GM12872 (cell line): ENCODE data around the gene AQP11.

Experiments used
- TF ChIP-seq, protein P1 (sequence below): IDR thresholded peaks from 3 replicates; pipeline ENCODE4 v1.5.1; 2011; ENCODE audit warnings: low read depth, mild to moderate bottlenecking, low read length, moderate library complexity; ENCODE audit not compliant: insufficient read depth

Gene AQP11, protein sequence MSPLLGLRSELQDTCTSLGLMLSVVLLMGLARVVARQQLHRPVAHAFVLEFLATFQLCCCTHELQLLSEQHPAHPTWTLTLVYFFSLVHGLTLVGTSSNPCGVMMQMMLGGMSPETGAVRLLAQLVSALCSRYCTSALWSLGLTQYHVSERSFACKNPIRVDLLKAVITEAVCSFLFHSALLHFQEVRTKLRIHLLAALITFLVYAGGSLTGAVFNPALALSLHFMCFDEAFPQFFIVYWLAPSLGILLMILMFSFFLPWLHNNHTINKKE

DNA sequence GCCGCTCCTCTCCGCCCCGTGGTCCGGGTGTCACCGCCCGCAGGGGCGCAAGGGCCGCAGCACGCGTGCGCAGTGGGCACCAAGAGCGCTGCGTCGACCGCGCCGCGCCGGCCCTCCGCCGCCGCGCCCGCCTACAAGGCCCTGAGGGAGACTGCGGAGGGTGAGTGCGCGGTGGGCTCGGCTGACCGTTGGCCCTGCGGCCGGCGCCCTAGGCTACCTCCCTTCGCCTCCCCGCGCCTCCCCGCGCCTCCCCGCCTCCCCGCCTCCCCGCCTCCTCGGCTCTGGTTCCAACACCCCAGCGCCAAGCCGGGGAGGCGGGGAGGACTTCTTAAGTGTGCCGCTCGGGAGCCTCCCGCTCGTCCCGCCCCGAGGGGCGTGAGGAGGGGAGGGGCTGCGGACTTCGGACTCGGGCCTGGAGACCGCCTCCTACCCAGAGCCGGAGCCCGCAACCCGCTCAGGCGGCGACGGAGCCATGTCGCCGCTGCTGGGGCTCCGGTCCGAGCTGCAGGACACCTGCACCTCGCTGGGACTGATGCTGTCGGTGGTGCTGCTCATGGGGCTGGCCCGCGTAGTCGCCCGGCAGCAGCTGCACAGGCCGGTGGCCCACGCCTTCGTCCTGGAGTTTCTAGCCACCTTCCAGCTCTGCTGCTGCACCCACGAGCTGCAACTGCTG, at the start of gene AQP11:
AQP11 (plus strand) TSS at position 433 of the 673 bp plus-strand sequence; CDS start at position 473, 40 bp downstream.
- TF ChIP-seq, protein P1, sequence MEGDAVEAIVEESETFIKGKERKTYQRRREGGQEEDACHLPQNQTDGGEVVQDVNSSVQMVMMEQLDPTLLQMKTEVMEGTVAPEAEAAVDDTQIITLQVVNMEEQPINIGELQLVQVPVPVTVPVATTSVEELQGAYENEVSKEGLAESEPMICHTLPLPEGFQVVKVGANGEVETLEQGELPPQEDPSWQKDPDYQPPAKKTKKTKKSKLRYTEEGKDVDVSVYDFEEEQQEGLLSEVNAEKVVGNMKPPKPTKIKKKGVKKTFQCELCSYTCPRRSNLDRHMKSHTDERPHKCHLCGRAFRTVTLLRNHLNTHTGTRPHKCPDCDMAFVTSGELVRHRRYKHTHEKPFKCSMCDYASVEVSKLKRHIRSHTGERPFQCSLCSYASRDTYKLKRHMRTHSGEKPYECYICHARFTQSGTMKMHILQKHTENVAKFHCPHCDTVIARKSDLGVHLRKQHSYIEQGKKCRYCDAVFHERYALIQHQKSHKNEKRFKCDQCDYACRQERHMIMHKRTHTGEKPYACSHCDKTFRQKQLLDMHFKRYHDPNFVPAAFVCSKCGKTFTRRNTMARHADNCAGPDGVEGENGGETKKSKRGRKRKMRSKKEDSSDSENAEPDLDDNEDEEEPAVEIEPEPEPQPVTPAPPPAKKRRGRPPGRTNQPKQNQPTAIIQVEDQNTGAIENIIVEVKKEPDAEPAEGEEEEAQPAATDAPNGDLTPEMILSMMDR, result 0 out of 3 replicates have a peak, but pooled peaks have one; percentile 10

DNA sequence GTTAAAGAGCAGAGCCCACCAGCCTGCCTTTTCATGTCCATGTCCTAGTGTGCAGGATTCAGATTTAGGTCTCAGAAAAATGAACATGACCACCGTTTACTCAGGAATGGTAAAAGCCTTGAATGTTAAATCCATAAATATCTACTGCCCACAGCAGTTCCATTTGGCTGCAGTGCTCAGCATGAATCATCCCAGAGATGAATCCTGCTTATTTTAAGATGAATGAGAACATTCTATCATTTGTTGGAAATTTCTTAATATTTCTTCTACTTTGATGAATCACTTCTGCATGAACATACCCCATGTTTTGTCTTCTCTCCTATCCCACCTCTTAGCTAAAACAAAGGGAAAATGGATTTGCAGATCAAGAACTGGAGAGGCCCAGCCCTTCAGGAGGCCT, 47.5 kb upstream of the AQP11 start:
- TF ChIP-seq, protein P1, result no peak

DNA sequence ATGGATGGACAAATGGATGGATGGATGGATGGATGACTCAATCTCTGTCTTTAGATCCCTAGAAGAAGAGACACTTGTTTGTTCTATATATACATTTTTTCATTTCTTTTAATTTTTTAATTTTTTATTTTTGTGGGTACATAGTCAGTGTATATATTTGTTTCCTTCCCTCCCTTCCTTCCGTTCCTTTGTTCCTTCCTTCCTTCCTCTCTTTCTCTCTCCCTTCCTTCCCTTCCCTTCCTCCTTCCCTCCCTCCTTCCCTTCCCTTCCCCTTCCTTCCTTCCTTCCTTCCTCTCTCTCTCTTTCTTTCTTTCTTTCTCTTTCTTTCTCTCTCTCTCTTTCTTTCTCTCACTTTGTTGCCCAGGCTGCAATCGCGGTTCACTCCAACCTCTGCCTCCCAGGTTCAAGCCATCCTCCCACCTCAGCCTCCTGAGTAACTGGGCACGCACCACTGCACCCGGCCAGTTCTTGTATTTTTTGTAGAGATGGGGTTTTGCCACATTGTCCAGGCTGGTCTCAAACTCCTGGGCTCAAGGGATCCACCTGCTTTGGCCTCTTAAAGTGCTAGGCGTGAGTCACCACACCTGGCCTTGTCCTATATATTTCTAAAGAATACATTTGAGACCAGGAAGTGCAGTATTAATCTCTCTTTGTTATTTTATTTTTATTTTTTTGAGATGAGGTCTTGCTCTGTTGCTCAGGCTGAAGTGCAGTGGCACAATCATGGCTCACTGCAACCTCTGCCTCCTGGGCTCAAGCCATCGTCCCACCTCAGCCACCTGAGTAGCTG, 42.5 kb upstream of the AQP11 start:
- TF ChIP-seq, protein P1, result no peak

DNA sequence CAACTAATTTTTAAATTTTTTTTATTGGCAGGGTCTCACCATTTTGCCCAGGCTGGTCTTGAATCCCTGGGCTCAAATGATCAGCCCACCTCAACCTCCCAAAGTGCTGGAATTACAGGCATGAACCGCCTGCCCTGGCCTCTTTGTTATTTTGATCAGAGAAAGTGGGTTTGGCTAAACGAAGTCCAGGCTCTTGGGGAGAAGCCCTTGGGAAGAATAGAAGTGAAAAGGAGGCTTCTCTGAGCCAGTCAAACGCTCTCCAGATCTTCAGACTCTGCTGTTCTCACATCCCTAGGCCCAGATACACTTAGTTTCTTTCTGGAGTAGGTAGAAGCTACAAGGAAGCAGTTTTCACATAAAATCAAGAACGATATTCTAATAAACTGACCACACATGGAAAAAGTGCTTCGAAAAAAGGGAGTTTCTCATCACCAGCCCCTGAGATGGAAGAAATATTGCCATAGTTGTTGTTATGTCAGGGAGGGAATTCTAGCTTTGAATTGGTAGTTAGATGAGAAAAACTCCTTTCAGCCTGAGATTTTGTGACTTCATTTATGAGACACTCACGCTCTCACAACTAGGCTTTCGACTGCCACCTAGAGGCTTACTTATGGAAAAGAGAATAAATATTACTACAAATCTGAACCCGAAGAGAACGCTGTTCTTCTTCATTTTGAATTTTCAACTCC, 41.7 kb upstream of the AQP11 start:
- TF ChIP-seq, protein P1, result peak; percentile 64

DNA sequence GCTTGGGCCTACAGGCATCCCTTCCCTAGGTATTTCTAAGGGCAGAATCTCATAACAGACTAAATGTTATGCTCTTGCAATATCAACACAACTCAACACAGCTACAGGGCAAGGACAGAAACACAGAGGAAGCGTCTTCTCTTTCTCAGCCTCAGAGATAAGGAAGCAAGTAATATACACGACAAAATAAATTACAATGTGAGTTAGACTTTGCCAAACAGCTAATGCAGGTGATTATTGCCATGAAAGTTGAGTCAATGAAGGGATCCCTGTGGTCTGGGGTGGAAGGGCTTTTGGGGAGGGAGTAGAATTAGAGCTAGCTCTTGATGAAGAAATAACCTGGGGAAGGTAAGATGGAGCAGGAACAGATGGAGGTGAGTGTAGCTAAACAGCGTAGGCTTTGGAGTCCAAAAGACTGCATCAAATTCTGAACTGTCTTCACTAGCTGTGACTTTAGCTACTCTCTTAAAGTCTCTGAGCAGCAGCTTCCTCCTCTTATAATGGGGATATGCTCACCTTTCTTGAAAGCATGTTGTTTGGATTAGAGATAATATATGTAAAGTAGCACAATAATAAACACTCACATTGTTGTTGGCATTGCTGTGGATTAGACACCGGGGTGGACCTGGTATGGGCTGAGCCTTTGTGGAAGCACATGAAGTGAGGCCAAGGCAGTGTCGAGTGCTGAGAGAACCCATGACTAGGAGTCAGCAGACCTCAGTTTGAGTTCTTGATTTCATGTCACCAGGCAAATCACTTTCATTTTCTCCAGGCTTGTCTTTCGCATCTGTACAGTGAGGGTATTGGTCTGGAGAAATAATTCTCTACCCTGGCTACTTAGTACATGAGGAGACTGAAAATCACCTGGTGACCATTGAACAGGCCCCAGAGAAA, 41.0 kb upstream of the AQP11 start:
- TF ChIP-seq, protein P1, result no peak

DNA sequence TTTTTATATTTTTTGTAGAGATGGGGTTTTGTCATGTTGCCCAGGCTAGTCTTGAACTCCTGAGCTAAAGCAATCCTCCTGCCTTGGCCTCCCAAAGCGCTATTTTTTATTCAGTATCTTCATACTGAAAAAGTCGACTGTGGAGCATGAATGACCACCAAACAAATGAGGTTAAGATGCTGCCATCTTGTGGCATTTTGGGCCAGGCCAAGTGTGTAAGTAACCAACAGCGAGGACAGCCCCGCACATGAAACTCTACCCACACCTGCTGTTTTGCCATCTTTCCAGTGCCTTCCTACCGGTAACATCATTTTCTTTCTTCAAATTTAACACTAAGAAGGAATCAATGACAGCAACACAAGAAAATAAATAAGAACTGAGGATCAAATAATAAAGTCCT, 32.2 kb upstream of the AQP11 start:
- TF ChIP-seq, protein P1, result peak; percentile 48
